Nephron progenitor cell (in vitro differentiated cells): ENCODE measurements around the gene RAB39B.
A peak's percentile ranks its signal among the peaks of the same experiment; 100 is the strongest.
"Not testable (repeated sequence)": the region's sequence is repeated elsewhere in the genome, so short reads cannot be mapped to it uniquely, and the experiment has no call there.

Experiments
- DNase-seq: peaks from one replicate; pipeline ENCODE4 v3.0.0; 2021
- H3K27ac Mint-ChIP-seq: 2 replicates; pipeline ENCODE4 v1.8.0; 2021; ENCODE audit warnings: mild to moderate bottlenecking, moderate library complexity, mixed read lengths
- H3K27me3 Mint-ChIP-seq: 2 replicates; pipeline ENCODE4 v1.8.0; 2021; ENCODE audit warnings: mild to moderate bottlenecking, low read depth, mixed read lengths; ENCODE audit not compliant: poor library complexity
- H3K36me3 Mint-ChIP-seq: 2 replicates; pipeline ENCODE4 v1.8.0; 2021; ENCODE audit warnings: low read depth, mixed read lengths
- H3K4me1 Mint-ChIP-seq: 2 replicates; pipeline ENCODE4 v1.8.0; 2021; ENCODE audit warnings: mixed read lengths
- H3K4me3 Mint-ChIP-seq: 2 replicates; pipeline ENCODE4 v1.8.0; 2021; ENCODE audit warnings: mild to moderate bottlenecking, moderate library complexity, mixed read lengths
- H3K9me3 Mint-ChIP-seq: 2 replicates; pipeline ENCODE4 v1.8.0; 2021; ENCODE audit warnings: mild to moderate bottlenecking, moderate library complexity, mixed read lengths
- CTCF ChIP-seq: fragments of 200-600 bp; sonication (generic); IDR thresholded peaks from 2 replicates; pipeline ENCODE4 v1.5.0; 2021; ENCODE audit warnings: antibody characterized with exemption

Gene RAB39B

GRCh38 chrX:155246748-155247147 lies 17.5 kb downstream of the RAB39B start:
- Mint-ChIP-seq H3K27ac (peak overlapping the region; percentile 2), H3K9me3 (peaks cover 28% of the 10 kb centered on the region), H3K27me3 (no peaks in the 10 kb centered on the region), H3K4me1 (peaks cover 19% of the 10 kb centered on the region), H3K4me3 (no peak overlapping the region), H3K36me3 (peaks cover 6% of the 10 kb centered on the region)
- TF ChIP-seq CTCF: no peak
- no peak for DNase-seq

- DNase-seq: no peak
- H3K4me1 Mint-ChIP-seq: peaks cover 8% of the 10 kb centered on the region
- no peak overlapping the region for H3K27ac Mint-ChIP-seq
- H3K4me3 Mint-ChIP-seq: no peak overlapping the region
- no peak for TF ChIP-seq CTCF
- H3K9me3 Mint-ChIP-seq: peaks cover 20% of the 10 kb centered on the region
- no peaks in the 10 kb centered on the region for H3K27me3 Mint-ChIP-seq
- peaks cover 19% of the 10 kb centered on the region for H3K36me3 Mint-ChIP-seq
Observed at GRCh38 chrX:155242300-155242699, 22.0 kb downstream of the RAB39B start.

- DNase-seq: no peak
- Mint-ChIP-seq H3K9me3 (peaks cover 18% of the 10 kb centered on the region), H3K4me3 (no peak overlapping the region), H3K27me3 (no peaks in the 10 kb centered on the region), H3K27ac (peak overlapping the region; percentile 23), H3K36me3 (peaks cover 28% of the 10 kb centered on the region), H3K4me1 (no peaks in the 10 kb centered on the region)
- TF ChIP-seq CTCF: no peak
Observed at GRCh38 chrX:155237719-155238118, 26.6 kb downstream of the RAB39B start.

GRCh38 chrX:155235891-155236290 lies 28.4 kb downstream of the RAB39B start:
- no peaks in the 10 kb centered on the region for H3K27me3 Mint-ChIP-seq
- peaks cover 19% of the 10 kb centered on the region for H3K9me3 Mint-ChIP-seq

GRCh38 chrX:155231163-155231562 lies 33.1 kb downstream of the RAB39B start:
- Mint-ChIP-seq H3K4me1 (no peaks in the 10 kb centered on the region), H3K36me3 (peaks cover 43% of the 10 kb centered on the region), H3K27me3 (no peaks in the 10 kb centered on the region), H3K4me3 (no peak overlapping the region), H3K27ac (no peak overlapping the region), H3K9me3 (peaks cover 28% of the 10 kb centered on the region)
- no peak for TF ChIP-seq CTCF
- no peak for DNase-seq

More at GRCh38 chrX:155235891-155236290, 28.4 kb downstream of the RAB39B start:
- no peak for DNase-seq
- Mint-ChIP-seq H3K36me3 (peaks cover 34% of the 10 kb centered on the region), H3K27ac (no peak overlapping the region), H3K4me3 (no peak overlapping the region), H3K4me1 (no peaks in the 10 kb centered on the region)
- no peak for TF ChIP-seq CTCF

GRCh38 chrX:155225774-155226173 lies 38.5 kb downstream of the RAB39B start:
- no peak for TF ChIP-seq CTCF
- no peaks in the 10 kb centered on the region for H3K4me1 Mint-ChIP-seq
- no peak for DNase-seq
- no peak overlapping the region for H3K4me3 Mint-ChIP-seq
- peaks cover 60% of the 10 kb centered on the region for H3K9me3 Mint-ChIP-seq
- no peaks in the 10 kb centered on the region for H3K27me3 Mint-ChIP-seq
- peaks cover 78% of the 10 kb centered on the region for H3K36me3 Mint-ChIP-seq
- no peak overlapping the region for H3K27ac Mint-ChIP-seq

GRCh38 chrX:155223746-155224145 lies 40.5 kb downstream of the RAB39B start:
- peaks cover 87% of the 10 kb centered on the region for H3K36me3 Mint-ChIP-seq

More at GRCh38 chrX:155223746-155224145, 40.5 kb downstream of the RAB39B start:
- not testable (repeated sequence) for H3K27ac Mint-ChIP-seq, H3K27me3 Mint-ChIP-seq, DNase-seq, H3K4me3 Mint-ChIP-seq, H3K4me1 Mint-ChIP-seq
- peaks cover 64% of the 10 kb centered on the region for H3K9me3 Mint-ChIP-seq
